ENCODE data around the gene SNAPC3. TPM values are rescaled to one million over a fixed set of nuclear protein-coding genes. Genes with fewer than 3 reads are reported as not detected.
"Not testable (repeated sequence)": the region's sequence is repeated elsewhere in the genome, so short reads cannot be mapped to it uniquely, and the experiment has no call there.

The SNAPC3 gene
- total RNA-seq, 1 experiment from 2014 or later, result 28.0 TPM

DNA sequence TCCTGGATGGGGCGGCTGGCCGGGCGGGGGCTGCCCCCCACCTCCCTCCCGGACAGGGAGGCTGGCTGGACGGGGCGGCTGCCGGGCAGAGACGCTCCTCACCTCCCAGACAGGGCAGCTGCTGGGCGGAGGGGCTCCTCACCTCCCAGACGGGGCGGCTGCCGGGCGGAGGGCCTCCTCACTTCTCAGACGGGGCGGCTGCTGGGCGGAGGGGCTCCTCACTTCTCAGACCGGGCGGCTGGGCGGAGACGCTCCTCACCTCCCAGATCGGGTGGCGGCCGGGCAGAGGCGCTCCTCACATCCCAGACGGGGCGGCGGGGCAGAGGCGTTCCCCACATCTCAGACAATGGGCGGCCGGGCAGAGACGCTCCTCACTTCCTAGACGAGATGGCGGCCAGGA is 19.6 kb downstream of the SNAPC3 start:
- not testable (repeated sequence) for H2BK15ac ChIP-seq (ENCODE audit: low read depth, low read length); H3K9ac ChIP-seq (ENCODE audit: extremely low read depth, insufficient read length, low read length); H3K23me2 ChIP-seq (ENCODE audit: insufficient read length, low read depth, low read length, poor library complexity, severe bottlenecking); H3K4me2 ChIP-seq (ENCODE audit: insufficient read depth, insufficient read length, low read length); H3K27me3 ChIP-seq (ENCODE audit: insufficient read depth, low read length); H3K79me2 ChIP-seq (ENCODE audit: insufficient read depth, low read length); H4K91ac ChIP-seq (ENCODE audit: insufficient read length, low read depth, low read length); H3K27me3 Mint-ChIP-seq (ENCODE audit: low read depth); H2BK12ac ChIP-seq (ENCODE audit: insufficient read length, low read depth, low read length); H4K8ac ChIP-seq (replicated peaks; ENCODE audit: insufficient read length, low read depth, low read length); H2BK120ac ChIP-seq (ENCODE audit: low read depth, low read length, poor library complexity, severe bottlenecking); H3K4me1 Mint-ChIP-seq; H2AFZ ChIP-seq (ENCODE audit: low read length); H3K4ac ChIP-seq (ENCODE audit: low read depth, low read length); H3K27ac Mint-ChIP-seq; H3K56ac ChIP-seq (ENCODE audit: insufficient read length, low read depth, low read length); H3K23ac ChIP-seq (ENCODE audit: insufficient read length, low read depth, low read length); H3K14ac ChIP-seq (ENCODE audit: insufficient read depth, low read length); H2BK20ac ChIP-seq (ENCODE audit: low read depth, low read length, poor library complexity, severe bottlenecking); H3K18ac ChIP-seq (ENCODE audit: insufficient read length, low read depth, low read length); H3K79me1 ChIP-seq (ENCODE audit: insufficient read depth, low read depth, low read length, poor library complexity, severe bottlenecking); DNase-seq; H4K20me1 ChIP-seq (ENCODE audit: control insufficient read depth, insufficient read depth, insufficient read length); H3K4me3 Mint-ChIP-seq; H2AK5ac ChIP-seq (ENCODE audit: insufficient read length, low read length); H3K27ac ChIP-seq (ENCODE audit: insufficient read length, low read depth, low read length); H3K4me1 ChIP-seq (ENCODE audit: insufficient read depth, low read length); H3T11ph ChIP-seq (ENCODE audit: low read length); H2BK5ac ChIP-seq (ENCODE audit: insufficient read length, low read length); H3K9me3 ChIP-seq (ENCODE audit: control insufficient read depth, low read depth, low read length); H4K5ac ChIP-seq (ENCODE audit: insufficient read length, low read depth, low read length)
- no CpG with 5 or more reads among the region's 33 CpGs for WGBS (ENCODE audit: extremely low coverage, insufficient read length, low lambda C conversion rate)
- peaks cover 78 to 94% (median 92%) of the 10 kb centered on the region in 3 experiments for H3K36me3 Mint-ChIP-seq (ENCODE audit: insufficient read depth in 1 of 3, low read depth in 3 of 3)
- peaks cover 40 to 43% of the 10 kb centered on the region in 2 experiments for H3K9me3 Mint-ChIP-seq

Measured in H9 (cell line).